Osteocyte (in vitro differentiated cells): ENCODE data around the gene RNPS1. TPM values are rescaled to one million over a fixed set of nuclear protein-coding genes. Genes with fewer than 3 reads are reported as not detected.
A peak's percentile ranks its signal among the peaks of the same experiment; 100 is the strongest.

Experiments used
- DNase-seq: peaks from one replicate; pipeline ENCODE4 v3.0.0; 2021; ENCODE audit warnings: mixed read lengths; ENCODE audit not compliant: unreplicated experiment; ENCODE audit errors: extremely low spot score
- H3K27ac Mint-ChIP-seq: one replicate; pipeline ENCODE4 v1.8.0; 2021; ENCODE audit warnings: mild to moderate bottlenecking, mixed read lengths; ENCODE audit not compliant: unreplicated experiment
- H3K27me3 Mint-ChIP-seq: one replicate; pipeline ENCODE4 v1.8.0; 2021; ENCODE audit warnings: mixed read lengths; ENCODE audit not compliant: unreplicated experiment
- H3K36me3 Mint-ChIP-seq: one replicate; pipeline ENCODE4 v1.8.0; 2021; ENCODE audit warnings: mixed read lengths; ENCODE audit not compliant: unreplicated experiment
- H3K4me1 Mint-ChIP-seq: one replicate; pipeline ENCODE4 v1.8.0; 2021; ENCODE audit warnings: mixed read lengths; ENCODE audit not compliant: unreplicated experiment
- H3K4me3 Mint-ChIP-seq: one replicate; pipeline ENCODE4 v1.8.0; 2021; ENCODE audit warnings: mild to moderate bottlenecking, moderate library complexity, mixed read lengths; ENCODE audit not compliant: unreplicated experiment
- H3K9me3 Mint-ChIP-seq: one replicate; pipeline ENCODE4 v1.8.0; 2021; ENCODE audit warnings: mixed read lengths; ENCODE audit not compliant: unreplicated experiment
- microRNA-seq: library from miRNA; unstranded; fragments of <30 nt; microRNA quantifications from one replicate; pipeline ENCODE4 v1.1.0, GENCODE V29; 2020; ENCODE audit not compliant: unreplicated experiment
- total RNA-seq: library from RNA; stranded (reverse); gene quantifications from 2 replicates; pipeline ENCODE4 v1.2.1, GENCODE V29; 2021
- TF ChIP-seq, protein P1 (sequence below): fragments of 200-600 bp; sonication (generic); IDR thresholded peaks from 2 replicates; pipeline ENCODE4 v1.5.0; 2021; ENCODE audit warnings: antibody characterized with exemption, mild to moderate bottlenecking, moderate library complexity

Gene RNPS1
- total RNA-seq, 1 donor from 2014 or later, result 140 TPM

DNA sequence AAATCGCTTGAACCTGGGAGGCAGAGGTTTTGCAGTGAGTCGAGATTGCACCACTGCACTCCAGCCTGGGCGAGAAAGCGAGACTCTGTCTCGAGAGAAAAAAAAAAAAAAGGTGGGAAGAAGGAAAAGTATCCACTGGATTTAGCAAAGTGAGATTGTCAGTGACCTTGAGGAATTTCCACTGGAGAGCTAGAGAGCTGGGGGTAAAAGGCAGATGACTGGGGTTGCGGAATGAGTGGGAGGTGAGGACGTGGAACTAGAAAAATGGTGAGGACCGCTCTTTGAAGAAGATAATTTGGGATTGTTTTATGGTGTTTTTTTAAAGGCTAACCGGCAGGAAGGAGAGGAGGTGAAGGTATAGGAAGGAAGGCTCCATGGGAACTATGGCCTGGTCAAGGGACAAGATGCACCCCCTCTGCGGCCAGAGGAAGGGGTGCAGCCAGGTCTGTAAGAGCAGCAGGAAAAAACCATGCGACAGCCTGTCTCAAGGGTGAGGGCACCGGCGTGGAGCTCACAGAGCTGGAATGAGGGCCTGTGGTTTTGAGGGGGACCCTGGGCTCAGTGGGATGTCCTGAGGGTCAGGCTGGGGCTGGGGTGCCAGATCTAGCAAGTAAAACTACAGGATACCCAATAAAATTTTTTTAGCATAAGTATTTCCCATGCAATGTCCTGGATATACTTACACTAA lies 63.4 kb downstream of the RNPS1 start:
- Mint-ChIP-seq H3K9me3 (no peaks in the 10 kb centered on the region), H3K4me1 (peaks cover 21% of the 10 kb centered on the region), H3K36me3 (peaks cover 6% of the 10 kb centered on the region), H3K27me3 (peaks cover 6% of the 10 kb centered on the region), H3K4me3 (peak overlapping the region; percentile 67), H3K27ac (peak overlapping the region; percentile 31)
- TF ChIP-seq, protein P1, sequence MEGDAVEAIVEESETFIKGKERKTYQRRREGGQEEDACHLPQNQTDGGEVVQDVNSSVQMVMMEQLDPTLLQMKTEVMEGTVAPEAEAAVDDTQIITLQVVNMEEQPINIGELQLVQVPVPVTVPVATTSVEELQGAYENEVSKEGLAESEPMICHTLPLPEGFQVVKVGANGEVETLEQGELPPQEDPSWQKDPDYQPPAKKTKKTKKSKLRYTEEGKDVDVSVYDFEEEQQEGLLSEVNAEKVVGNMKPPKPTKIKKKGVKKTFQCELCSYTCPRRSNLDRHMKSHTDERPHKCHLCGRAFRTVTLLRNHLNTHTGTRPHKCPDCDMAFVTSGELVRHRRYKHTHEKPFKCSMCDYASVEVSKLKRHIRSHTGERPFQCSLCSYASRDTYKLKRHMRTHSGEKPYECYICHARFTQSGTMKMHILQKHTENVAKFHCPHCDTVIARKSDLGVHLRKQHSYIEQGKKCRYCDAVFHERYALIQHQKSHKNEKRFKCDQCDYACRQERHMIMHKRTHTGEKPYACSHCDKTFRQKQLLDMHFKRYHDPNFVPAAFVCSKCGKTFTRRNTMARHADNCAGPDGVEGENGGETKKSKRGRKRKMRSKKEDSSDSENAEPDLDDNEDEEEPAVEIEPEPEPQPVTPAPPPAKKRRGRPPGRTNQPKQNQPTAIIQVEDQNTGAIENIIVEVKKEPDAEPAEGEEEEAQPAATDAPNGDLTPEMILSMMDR, result no peak
- DNase-seq, result no peak

Small RNA genes within 50 kb of the gene (microRNA-seq; reads per million reads assigned to microRNA genes)
- not detected for gene MIR3677
- not detected for gene MIR4717

Other genes starting within 250 kb of the RNPS1 start
- 4.1 and 4.4 TPM in 2 replicates for gene NPW, start 248.3 kb downstream of the RNPS1 start, total RNA-seq
- gene NHERF2, start 241.2 kb downstream of the RNPS1 start, total RNA-seq, result 143 and 146 TPM in 2 replicates
- gene NTHL1, start 220.3 kb downstream of the RNPS1 start, total RNA-seq, result 22.2 and 24.3 TPM in 2 replicates
- gene TSC2, start 220.1 kb downstream of the RNPS1 start, total RNA-seq, result 183 and 194 TPM in 2 replicates
- gene PKD1, start 132.2 kb downstream of the RNPS1 start, total RNA-seq, result 169 and 188 TPM in 2 replicates
- 2.0 and 3.4 TPM in 2 replicates for gene RAB26, start 119.5 kb downstream of the RNPS1 start, total RNA-seq
- gene TRAF7, start 112.3 kb downstream of the RNPS1 start, total RNA-seq, result 78.1 and 84.9 TPM in 2 replicates
- gene CASKIN1, start 71.5 kb downstream of the RNPS1 start, total RNA-seq, result 2.4 and 3.7 TPM in 2 replicates
- 57.6 and 60.2 TPM in 2 replicates for gene MLST8, start 62.7 kb downstream of the RNPS1 start, total RNA-seq
- 6.6 and 10.1 TPM in 2 replicates for gene BRICD5, start 57.3 kb downstream of the RNPS1 start, total RNA-seq
- gene PGP, start 53.3 kb downstream of the RNPS1 start, total RNA-seq, result 14.1 and 15.0 TPM in 2 replicates
- gene E4F1, start 44.5 kb downstream of the RNPS1 start, total RNA-seq, result 24.3 and 26.9 TPM in 2 replicates
- 1.2 and 1.7 TPM in 2 replicates for gene DNASE1L2, start 31.7 kb downstream of the RNPS1 start, total RNA-seq
- gene ECI1, start 16.5 kb downstream of the RNPS1 start, total RNA-seq, result 46.4 and 48.1 TPM in 2 replicates
- 20.4 and 21.0 TPM in 2 replicates for gene ABCA3, start 72.6 kb upstream of the RNPS1 start, total RNA-seq
- gene CCNF, start 161.3 kb upstream of the RNPS1 start, total RNA-seq, result 8.0 and 10.0 TPM in 2 replicates
- 4.4 and 6.7 TPM in 2 replicates for gene TEDC2, start 192.0 kb upstream of the RNPS1 start, total RNA-seq
- gene NTN3, start 203.2 kb upstream of the RNPS1 start, total RNA-seq, result 1.4 and 1.8 TPM in 2 replicates
- gene TBC1D24, start 207.0 kb upstream of the RNPS1 start, total RNA-seq, result 15.4 and 17.4 TPM in 2 replicates
- 208 and 211 TPM in 2 replicates for gene ATP6V0C, start 245.8 kb upstream of the RNPS1 start, total RNA-seq